ENCODE measurements around the gene TMEM129. TPM values are rescaled to one million over a fixed set of nuclear protein-coding genes. Genes with fewer than 3 reads are reported as not detected.

The TMEM129 gene
- total RNA-seq, 1 donor from 2014 or later: 29.6 TPM

- H3K9me3 ChIP-seq (replicated peaks): no peaks in the 10 kb centered on the region
- H3K4me1 ChIP-seq: peaks cover 3% of the 10 kb centered on the region
- TF ChIP-seq CTCF (IDR thresholded peaks at IDR 0.05; ENCODE audit: borderline replicate concordance): no peak
- H3K36me3 ChIP-seq: no peaks in the 10 kb centered on the region
- no peaks in the 10 kb centered on the region for H3K27me3 ChIP-seq (ENCODE audit: low read depth)
- no peak for DNase-seq
- intact Hi-C loops (cut with micrococcal nuclease): no loop called here
- no peak overlapping the region for H3K4me3 ChIP-seq
- H3K27ac ChIP-seq (replicated peaks): no peak overlapping the region
Measured at GRCh38 chr4:1678244-1678643, 42.9 kb downstream of the TMEM129 start.

GRCh38 chr4:1676605-1677525 lies 44.3 kb downstream of the TMEM129 start:
- Histone ChIP-seq H3K27me3 (ENCODE audit: low read depth) (no peaks in the 10 kb centered on the region), H3K9me3 (replicated peaks) (no peaks in the 10 kb centered on the region), H3K4me3 (no peak overlapping the region), H3K27ac (replicated peaks) (no peak overlapping the region), H3K4me1 (no peaks in the 10 kb centered on the region), H3K36me3 (no peaks in the 10 kb centered on the region)
- no peak for TF ChIP-seq CTCF (IDR thresholded peaks at IDR 0.05; ENCODE audit: borderline replicate concordance)
- DNase-seq: no peak
- intact Hi-C loops (cut with micrococcal nuclease): no loop called here

- no peak overlapping the region for H3K27ac ChIP-seq (replicated peaks)
- DNase-seq: no peak
- intact Hi-C loops (cut with micrococcal nuclease): no loop called here
- H3K36me3 ChIP-seq: no peaks in the 10 kb centered on the region
- H3K9me3 ChIP-seq (replicated peaks): no peaks in the 10 kb centered on the region
- no peak for TF ChIP-seq CTCF (IDR thresholded peaks at IDR 0.05; ENCODE audit: borderline replicate concordance)
- no peaks in the 10 kb centered on the region for H3K27me3 ChIP-seq (ENCODE audit: low read depth)
- no peak overlapping the region for H3K4me3 ChIP-seq
- no peaks in the 10 kb centered on the region for H3K4me1 ChIP-seq
Measured at GRCh38 chr4:1675802-1676137, 45.4 kb downstream of the TMEM129 start.

- Histone ChIP-seq H3K9me3 (replicated peaks) (no peaks in the 10 kb centered on the region), H3K27ac (replicated peaks) (no peak overlapping the region), H3K27me3 (ENCODE audit: low read depth) (no peaks in the 10 kb centered on the region), H3K36me3 (no peaks in the 10 kb centered on the region), H3K4me1 (no peaks in the 10 kb centered on the region), H3K4me3 (no peak overlapping the region)
- TF ChIP-seq CTCF (IDR thresholded peaks at IDR 0.05; ENCODE audit: borderline replicate concordance): no peak
- DNase-seq: no peak
- intact Hi-C loops (cut with micrococcal nuclease): no loop called here
Measured at GRCh38 chr4:1675136-1675801, 45.9 kb downstream of the TMEM129 start.

GRCh38 chr4:1674682-1675081 lies 46.4 kb downstream of the TMEM129 start:
- no peak for DNase-seq
- Histone ChIP-seq H3K27me3 (ENCODE audit: low read depth) (no peaks in the 10 kb centered on the region), H3K36me3 (no peaks in the 10 kb centered on the region), H3K27ac (replicated peaks) (no peak overlapping the region), H3K9me3 (replicated peaks) (no peaks in the 10 kb centered on the region), H3K4me3 (no peak overlapping the region), H3K4me1 (no peaks in the 10 kb centered on the region)
- intact Hi-C loops (cut with micrococcal nuclease): no loop called here
- no peak for TF ChIP-seq CTCF (IDR thresholded peaks at IDR 0.05; ENCODE audit: borderline replicate concordance)
